HG03460 (cell line): Measurements from ENCODE around the gene TENT4A.

Source experiments
- ATAC-seq: cut with Tn5 transposase; IDR thresholded peaks from one replicate; pipeline ENCODE4 v1.9.1; 2021; ENCODE audit not compliant: unreplicated experiment

TENT4A gene

DNA sequence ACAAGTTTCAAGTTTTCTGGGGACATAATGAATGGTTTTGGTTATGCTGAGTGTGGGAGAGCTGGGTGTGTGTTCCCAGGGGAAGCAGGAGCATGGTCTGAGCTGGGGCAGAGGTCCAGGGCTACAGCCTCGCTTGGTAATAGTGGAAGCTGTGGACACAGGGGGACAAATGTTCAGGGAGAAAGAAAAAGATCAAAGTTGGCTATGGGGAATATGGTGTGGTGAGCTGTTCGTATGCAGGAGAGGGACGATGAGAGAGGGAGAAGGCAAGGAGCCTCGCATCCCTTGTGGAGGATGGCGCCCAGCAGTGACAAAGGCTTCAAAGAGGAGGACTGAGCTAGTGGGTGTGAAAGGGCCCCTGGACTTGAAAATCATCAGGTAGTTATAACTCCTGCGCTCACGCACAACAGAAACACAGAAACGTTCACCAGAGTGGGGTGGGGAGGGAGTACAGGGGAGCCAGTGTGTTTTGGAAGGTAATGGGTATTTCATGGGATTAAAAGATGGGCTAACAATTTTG lies 77.2 kb downstream of the TENT4A start:
- no peak for ATAC-seq

DNA sequence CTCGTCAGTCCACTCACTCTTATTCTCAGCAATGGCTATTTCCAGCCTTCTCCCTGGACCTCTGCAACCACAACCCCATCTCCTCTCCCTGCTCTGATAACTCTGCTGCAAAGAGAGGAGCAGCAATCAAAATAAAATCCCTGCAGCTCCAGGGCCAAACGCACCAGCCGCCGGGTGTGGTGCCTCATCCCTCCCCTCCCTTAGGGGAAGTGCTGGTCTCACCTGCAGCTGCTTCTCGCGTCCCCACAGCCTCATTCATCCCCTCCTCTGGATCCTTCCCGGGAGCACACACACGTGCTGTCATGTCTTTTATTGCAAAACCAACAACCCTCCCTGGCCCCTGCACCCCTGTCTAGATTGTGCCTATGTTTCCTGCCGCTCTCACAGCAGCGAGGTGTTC lies 77.8 kb downstream of the TENT4A start:
- ATAC-seq: no peak

- ATAC-seq: no peak
Observed at GRCh38 chr5:6792376-6792775, 79.1 kb downstream of the TENT4A start.

DNA sequence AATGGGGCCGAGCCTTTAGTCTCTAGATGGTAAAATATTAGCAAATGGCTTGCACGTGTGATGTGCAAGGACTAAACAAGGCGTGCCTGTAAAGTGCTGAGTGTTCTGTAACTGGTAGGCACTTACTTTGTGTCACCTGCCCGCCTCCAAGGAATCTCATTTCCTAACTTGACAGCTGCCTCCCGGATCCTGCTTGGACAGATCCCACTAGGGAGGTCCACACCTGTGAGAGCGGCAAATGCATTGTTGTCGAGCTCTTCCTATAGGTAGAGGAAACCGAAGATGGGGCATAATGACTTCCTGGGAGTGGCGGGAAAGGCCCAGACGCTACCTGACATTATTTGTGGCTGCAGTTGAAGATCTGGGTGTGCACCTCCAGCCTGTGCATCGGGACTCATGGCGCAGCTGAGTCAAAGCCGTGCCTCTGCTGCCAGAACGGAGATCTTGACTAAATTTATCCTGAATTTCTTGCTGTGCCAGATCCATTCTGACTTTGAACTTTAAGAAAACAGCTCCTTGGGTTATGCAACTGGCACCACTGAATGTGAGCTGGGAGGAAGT lies 79.8 kb downstream of the TENT4A start:
- no peak for ATAC-seq

DNA sequence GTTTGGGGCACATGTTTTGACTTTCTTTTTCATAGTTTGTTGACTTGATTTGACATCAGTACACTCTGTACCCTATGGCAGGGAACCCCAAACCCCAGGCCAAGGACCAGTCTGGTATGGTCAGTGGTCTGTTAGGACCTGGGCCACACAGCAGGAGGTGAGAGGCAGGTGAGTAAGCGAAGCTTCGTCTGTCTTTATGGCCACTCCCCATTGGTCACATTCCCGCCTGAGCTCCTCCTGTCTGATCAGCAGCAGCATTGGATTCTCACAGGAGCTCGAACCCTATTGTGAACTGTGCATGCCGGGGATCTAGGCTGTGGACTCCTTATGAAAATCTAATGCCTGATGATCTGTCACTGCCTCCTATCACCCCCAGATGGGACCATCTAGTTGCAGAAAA lies 88.0 kb downstream of the TENT4A start:
- no peak for ATAC-seq

DNA sequence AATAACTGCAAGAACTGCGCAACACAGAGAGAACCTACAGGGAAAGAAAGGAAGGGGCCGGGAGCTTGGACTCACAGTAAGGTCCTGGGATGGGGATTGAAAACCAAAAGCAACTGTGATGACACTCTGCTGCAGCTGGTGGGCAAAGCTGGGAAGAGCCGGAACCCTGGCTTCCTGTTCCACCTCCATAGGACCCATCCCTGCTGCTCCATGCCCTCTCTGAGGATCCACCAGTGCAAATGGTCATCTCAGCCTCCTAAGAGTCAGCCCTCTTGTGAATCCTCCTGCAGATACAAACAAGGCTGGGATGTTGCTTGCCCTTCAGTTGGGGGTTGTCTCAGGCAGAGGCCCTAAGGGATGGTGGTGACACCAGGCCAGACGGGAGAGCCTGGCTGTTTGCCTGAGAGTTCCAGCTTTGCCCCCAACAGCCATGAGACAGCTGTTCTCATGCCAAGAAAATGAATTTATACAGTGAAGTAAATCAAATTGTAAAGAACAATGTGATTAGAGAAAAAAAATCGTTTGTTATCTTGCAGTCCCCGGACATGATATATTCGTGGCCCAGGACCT lies 90.8 kb downstream of the TENT4A start:
- no peak for ATAC-seq

DNA sequence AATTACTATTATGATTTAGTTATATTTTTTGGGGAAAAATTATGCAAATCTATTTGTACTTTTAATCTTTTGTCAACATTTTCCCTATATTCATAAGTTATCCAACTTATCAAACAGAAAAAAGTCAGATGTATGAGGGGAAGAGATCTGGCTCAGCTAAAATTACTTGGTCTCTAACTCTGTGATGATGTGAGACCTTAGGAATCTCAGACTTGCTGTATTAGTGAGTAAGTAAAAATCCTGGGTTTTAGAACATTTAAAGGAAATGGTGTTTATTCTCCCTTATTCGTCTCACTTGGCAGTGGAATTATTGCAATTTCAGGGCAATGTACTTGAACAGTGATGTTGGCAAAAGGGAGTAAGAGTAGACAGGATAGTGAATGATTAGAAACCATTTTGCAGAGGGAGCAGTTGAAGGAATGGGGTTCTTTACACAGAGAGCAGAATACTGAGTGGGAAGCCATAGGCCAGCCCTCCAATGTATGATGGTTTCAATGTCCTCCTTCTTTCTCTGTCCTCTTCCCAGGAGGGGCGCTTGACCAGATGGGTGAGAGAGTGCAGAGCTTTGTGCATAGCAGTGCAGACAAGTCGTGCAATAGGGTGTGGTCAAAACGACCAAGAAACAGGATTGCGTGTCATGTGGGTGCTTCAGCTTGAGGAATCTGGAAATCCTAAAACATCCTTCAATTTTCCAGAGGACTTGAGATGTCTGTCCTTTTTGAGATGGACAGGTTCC lies 91.7 kb downstream of the TENT4A start:
- no peak for ATAC-seq

GRCh38 chr5:6805841-6806240 lies 92.6 kb downstream of the TENT4A start:
- ATAC-seq: no peak
